ENCODE measurements around the gene PTK7.

PTK7 gene

GRCh38 chr6:43091020-43091419 lies 14.9 kb downstream of the PTK7 start:
- TF ChIP-seq CTCF (IDR thresholded peaks at IDR 0.05; ENCODE audit: borderline replicate concordance, control extremely low read depth, extremely low read depth, insufficient read depth, missing control alignments): no peak
- no peak for DNase-seq (ENCODE audit: low spot score)
- in situ Hi-C loops (cut with MboI; ENCODE audit: low sequenced_read_pairs, unreplicated experiment): no loop called here

- in situ Hi-C loops (cut with MboI; ENCODE audit: low sequenced_read_pairs, unreplicated experiment): no loop called here
- no peak for DNase-seq (ENCODE audit: low spot score)
- TF ChIP-seq CTCF (IDR thresholded peaks at IDR 0.05; ENCODE audit: borderline replicate concordance, control extremely low read depth, extremely low read depth, insufficient read depth, missing control alignments): no peak
These were observed 15.4 kb downstream of the PTK7 start for GRCh38 chr6:43091436-43091991.

- in situ Hi-C loops (cut with MboI; ENCODE audit: low sequenced_read_pairs, unreplicated experiment): no loop called here
- no peak for DNase-seq (ENCODE audit: low spot score)
- TF ChIP-seq CTCF (IDR thresholded peaks at IDR 0.05; ENCODE audit: borderline replicate concordance, control extremely low read depth, extremely low read depth, insufficient read depth, missing control alignments): no peak
These were observed 16.5 kb downstream of the PTK7 start for GRCh38 chr6:43092635-43093034.

- in situ Hi-C loops (cut with MboI; ENCODE audit: low sequenced_read_pairs, unreplicated experiment): no loop called here
- no peak for DNase-seq (ENCODE audit: low spot score)
- no peak for TF ChIP-seq CTCF (IDR thresholded peaks at IDR 0.05; ENCODE audit: borderline replicate concordance, control extremely low read depth, extremely low read depth, insufficient read depth, missing control alignments)
These were observed 17.5 kb downstream of the PTK7 start for GRCh38 chr6:43093436-43094289.

GRCh38 chr6:43095939-43096338 lies 19.8 kb downstream of the PTK7 start:
- DNase-seq (ENCODE audit: low spot score): peak; percentile 41
- in situ Hi-C loops (cut with MboI; ENCODE audit: low sequenced_read_pairs, unreplicated experiment): no loop called here
- TF ChIP-seq CTCF (IDR thresholded peaks at IDR 0.05; ENCODE audit: borderline replicate concordance, control extremely low read depth, extremely low read depth, insufficient read depth, missing control alignments): no peak

GRCh38 chr6:43096451-43097097 lies 20.5 kb downstream of the PTK7 start:
- no peak for TF ChIP-seq CTCF (IDR thresholded peaks at IDR 0.05; ENCODE audit: borderline replicate concordance, control extremely low read depth, extremely low read depth, insufficient read depth, missing control alignments)
- in situ Hi-C loops (cut with MboI; ENCODE audit: low sequenced_read_pairs, unreplicated experiment): no loop called here
- no peak for DNase-seq (ENCODE audit: low spot score)
